HCT116 (cell line): ENCODE measurements around the gene ELFN2. TPM values are rescaled to one million over a fixed set of nuclear protein-coding genes. Genes with fewer than 3 reads are reported as not detected.

ENCODE experiments used
- ATAC-seq: fragments of 200-7000 bp; cut with Tn5 transposase; 2 replicates; pipeline ENCODE4 v1.9.1; 2020; ENCODE audit warnings: mild to moderate bottlenecking, moderate library complexity
- BruUV-seq: library from RNA; stranded (reverse); fragments of 400-500 nt; replicated peaks from 2 replicates; lab custom pipeline; 2021; lab: Mats Ljungman, UMichigan
- CTCF ChIA-PET: fragments of 300-600 bp; sonication (Branson Sonifier 250); formaldehyde crosslinking; loops from one replicate; lab custom pipeline; 2021; ENCODE audit warnings: antibody characterized with exemption; lab: Charles Lee
- POLR2A ChIA-PET: fragments of 300-600, 350-600 bp; sonication (Branson Sonifier 250); formaldehyde crosslinking; loops from one replicate; lab custom pipeline; 2021; ENCODE audit warnings: antibody characterized with exemption; lab: Charles Lee
- RAD21 ChIA-PET, 2 experiments: fragments of 300-600 bp; sonication (Branson Sonifier 250); formaldehyde crosslinking; loops; one replicate each; lab custom pipeline; 2023; ENCODE audit warnings: low total read pairs in 2 of 2; ENCODE audit not compliant: uncharacterized antibody in 2 of 2, unreplicated experiment in 2 of 2, low non-redundant PET in 1 of 2; lab: Charles Lee
- DNase-seq: peaks from one replicate; pipeline ENCODE4 v3.0.0-alpha.2; 2010; ENCODE audit warnings: low read depth, low spot score
- H2AFZ ChIP-seq: fragments of 200-600 bp; shearing (Covaris generic), sonication (generic); 2 replicates; pipeline ENCODE4 v1.6.1; 2017; ENCODE audit warnings: low read depth, mixed run types, mixed read lengths, antibody characterized with exemption, low read length; ENCODE audit not compliant: poor library complexity, severe bottlenecking
- H3K27ac ChIP-seq: 2 replicates; pipeline ENCODE4 v1.5.1; 2012; ENCODE audit warnings: low read depth, low read length
- H3K27me3 ChIP-seq: fragments of 200-600 bp; sonication (generic); 2 replicates; pipeline ENCODE4 v1.6.1; 2016; ENCODE audit warnings: mixed run types, low read length, mixed read lengths; ENCODE audit not compliant: insufficient read depth
- H3K36me3 ChIP-seq, 2 experiments: fragments of 200-500 bp in 1 of 2; fragments of 200-600 bp in 1 of 2; sonication (Bioruptor generic) in 1 of 2; sonication (generic) in 1 of 2; 2 replicates each; pipeline versions ENCODE4 v1.5.1 to v1.6.1; 2014 to 2016; ENCODE audit warnings: low read length in 2 of 2, inconsistent platforms in 1 of 2, mixed read lengths in 1 of 2, mixed run types in 1 of 2; ENCODE audit not compliant: insufficient read depth in 2 of 2, control insufficient read depth in 1 of 2
- H3K4me1 ChIP-seq, 2 experiments: fragments of 200-600 bp in 1 of 2; sonication (generic) in 1 of 2; 2 replicates each; pipeline versions ENCODE4 v1.5.1 to v1.6.1; 2012 to 2017; ENCODE audit warnings: low read length in 2 of 2, inconsistent platforms in 1 of 2, mild to moderate bottlenecking in 1 of 2, mixed read lengths in 1 of 2, mixed run types in 1 of 2, moderate library complexity in 1 of 2; ENCODE audit not compliant: insufficient read depth in 2 of 2, control insufficient read depth in 1 of 2
- H3K4me2 ChIP-seq: fragments of 200-600 bp; sonication (generic); 2 replicates; pipeline ENCODE4 v1.6.1; 2017; ENCODE audit warnings: mixed run types, low read length, mixed read lengths
- H3K4me3 ChIP-seq, 2 experiments: fragments of 200-600 bp in 1 of 2; sonication (generic) in 1 of 2; replicated peaks in 1 of 2; 2 replicates each; pipeline ENCODE4 v1.5.1; 2011 to 2016; ENCODE audit warnings: low read length in 2 of 2, control low read depth in 1 of 2, low read depth in 1 of 2, mild to moderate bottlenecking in 1 of 2, mixed read lengths in 1 of 2, mixed run types in 1 of 2
- H3K79me2 ChIP-seq: fragments of 200-600 bp; sonication (generic); 2 replicates; pipeline ENCODE4 v1.6.1; 2017; ENCODE audit warnings: mild to moderate bottlenecking, mixed run types, low read length, moderate library complexity, mixed read lengths; ENCODE audit not compliant: insufficient read depth
- H3K9ac ChIP-seq: fragments of 200-600 bp; sonication (generic); 2 replicates; pipeline ENCODE4 v1.6.1; 2016; ENCODE audit warnings: low read length, mixed read lengths
- H3K9me2 ChIP-seq: fragments of 200-600 bp; sonication (generic), shearing (Covaris generic); 2 replicates; pipeline ENCODE4 v1.6.1; 2017; ENCODE audit warnings: mixed run types, mild to moderate bottlenecking, moderate library complexity; ENCODE audit not compliant: insufficient read depth
- H3K9me3 ChIP-seq, 2 experiments: fragments of 200-500 bp in 1 of 2; fragments of 200-600 bp in 1 of 2; sonication (Bioruptor generic) in 1 of 2; sonication (generic) in 1 of 2; 2 replicates each; pipeline ENCODE4 v1.6.1; 2014 to 2017; ENCODE audit warnings: low read length in 2 of 2, mixed read lengths in 2 of 2, inconsistent platforms in 1 of 2, low read depth in 1 of 2, mild to moderate bottlenecking in 1 of 2, mixed run types in 1 of 2, moderate library complexity in 1 of 2; ENCODE audit not compliant: control insufficient read depth in 1 of 2, insufficient read depth in 1 of 2
- H4K20me1 ChIP-seq: fragments of 200-600 bp; sonication (generic), shearing (Covaris generic); 2 replicates; pipeline ENCODE4 v1.6.1; 2017; ENCODE audit warnings: mixed run types, mild to moderate bottlenecking, moderate library complexity; ENCODE audit not compliant: insufficient read depth
- CBX3 ChIP-seq: IDR thresholded peaks from 2 replicates; pipeline ENCODE4 v1.6.1; 2012; ENCODE audit warnings: low read depth
- CEBPB ChIP-seq: IDR thresholded peaks from 2 replicates; pipeline ENCODE4 v1.6.1; 2012; ENCODE audit warnings: low read depth
- EZH2 ChIP-seq: fragments of 200-600 bp; sonication (generic); IDR thresholded peaks from 2 replicates; pipeline ENCODE4 v1.6.1; 2017; ENCODE audit warnings: antibody characterized with exemption, mixed run types
- EZH2phosphoT487 ChIP-seq: fragments of 200-600 bp; IDR thresholded peaks from 2 replicates; pipeline ENCODE4 v1.6.1; 2018; ENCODE audit warnings: antibody characterized with exemption, borderline replicate concordance
- FOSL1 ChIP-seq: IDR thresholded peaks from 2 replicates; pipeline ENCODE4 v1.6.1; 2012; ENCODE audit warnings: low read depth
- MAX ChIP-seq: IDR thresholded peaks from 2 replicates; pipeline ENCODE4 v1.6.1; 2012
- POLR2A ChIP-seq: IDR thresholded peaks from 2 replicates; pipeline ENCODE4 v1.7.0; 2011; ENCODE audit warnings: borderline replicate concordance; ENCODE audit not compliant: insufficient read depth, insufficient read length; ENCODE audit errors: extremely low read depth
- POLR2AphosphoS5 ChIP-seq: IDR thresholded peaks from 2 replicates; pipeline ENCODE4 v1.6.1; 2011; ENCODE audit warnings: mild to moderate bottlenecking, low read depth, low read length, moderate library complexity
- RAD21 ChIP-seq: IDR thresholded peaks from 2 replicates; pipeline ENCODE4 v1.6.1; 2012; ENCODE audit warnings: low read depth, mild to moderate bottlenecking
- SIN3A ChIP-seq: IDR thresholded peaks from 2 replicates; pipeline ENCODE4 v1.6.1; 2012; ENCODE audit warnings: low read depth
- SP1 ChIP-seq: IDR thresholded peaks from 2 replicates; pipeline ENCODE4 v1.6.1; 2012; ENCODE audit warnings: low read depth
- SRF ChIP-seq: IDR thresholded peaks from 2 replicates; pipeline ENCODE4 v1.6.1; 2012; ENCODE audit warnings: low read depth
- TCF7L2 ChIP-seq: IDR thresholded peaks from 2 replicates; pipeline ENCODE4 v1.7.0; 2011; ENCODE audit warnings: borderline replicate concordance, inconsistent platforms; ENCODE audit not compliant: insufficient read depth, insufficient read length; ENCODE audit errors: extremely low read depth
- ZFX ChIP-seq: fragments of 450-650 bp; IDR thresholded peaks from 2 replicates; pipeline ENCODE4 v1.6.1; 2017
- intact Hi-C: fragments of 100-400 bp; cut with micrococcal nuclease; formaldehyde crosslinking; loops from 2 replicates; pipeline ENCODE4 v1.10.0; 2022
- total RNA-seq: library from RNA; stranded (reverse); gene quantifications from one replicate; pipeline ENCODE4 v1.2.1, GENCODE V29; 2021; ENCODE audit not compliant: unreplicated experiment
- TF ChIP-seq, protein P1 (sequence below): IDR thresholded peaks from 2 replicates; pipeline ENCODE4 v1.6.1; 2011; ENCODE audit warnings: mild to moderate bottlenecking, low read length, moderate library complexity; ENCODE audit not compliant: insufficient replicate concordance; ENCODE audit errors: extremely low read depth
- TF ChIP-seq, protein P2 (sequence below), 3 experiments: fragments of 200-600 bp in 1 of 3; sonication (generic) in 1 of 3; IDR thresholded peaks in 2 of 3; conservative IDR thresholded peaks in 1 of 3; 2 replicates each; pipeline ENCODE4 v1.5.1; 2012 to 2017; ENCODE audit warnings: low read depth in 2 of 3, low read length in 2 of 3, antibody characterized with exemption in 1 of 3, borderline replicate concordance in 1 of 3, control low read depth in 1 of 3, mild to moderate bottlenecking in 1 of 3, mixed read lengths in 1 of 3, mixed run types in 1 of 3, moderate library complexity in 1 of 3; ENCODE audit not compliant: insufficient read depth in 1 of 3

ELFN2 gene
- total RNA-seq, 1 experiment from 2014 or later: 45.4 TPM

DNA sequence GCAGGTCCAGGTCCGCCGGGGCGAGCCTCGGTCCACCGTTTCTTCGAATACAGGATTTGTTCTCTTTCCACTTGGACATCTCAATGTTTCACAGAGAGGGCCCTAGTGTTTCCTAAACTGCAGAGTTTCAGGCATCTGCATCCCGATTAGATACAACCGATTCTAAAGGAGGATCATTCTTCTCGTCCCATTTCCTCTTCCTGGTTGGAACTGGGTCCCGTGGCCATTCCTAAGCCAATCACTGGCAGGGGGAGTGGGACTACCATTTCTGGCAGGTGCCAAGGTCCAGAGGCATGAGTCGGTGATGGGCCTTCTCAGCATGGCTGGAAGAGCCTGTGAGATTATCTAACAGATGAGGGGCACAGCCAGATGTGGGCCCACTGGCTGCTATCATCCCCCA, 68.9 kb downstream of the ELFN2 start:
- intact Hi-C loops: no loop called here
- Histone ChIP-seq H3K79me2 (no peaks in the 10 kb centered on the region), H3K27ac (no peak overlapping the region; the same call in 1 of the 2 replicates), H3K4me3 (no peak overlapping the region), H3K9me3 (no peaks in the 10 kb centered on the region), H4K20me1 (no peaks in the 10 kb centered on the region), H3K27me3 (no peaks in the 10 kb centered on the region), H3K4me1 (peaks cover 0 to 20% of the 10 kb centered on the region in 2 experiments; a peak in 2 of 4 replicates), H3K9me2 (no peaks in the 10 kb centered on the region), H3K9ac (no peak overlapping the region), H3K4me2 (no peak overlapping the region), H2AFZ (no peak overlapping the region), H3K36me3 (no peaks in the 10 kb centered on the region)
- no peak for TF ChIP-seq SRF
- TF ChIP-seq SP1: no peak
- no peak for TF ChIP-seq RAD21
- no peak for TF ChIP-seq MAX
- no peak for TF ChIP-seq EZH2
- TF ChIP-seq ZFX: no peak
- CTCF ChIA-PET: no interaction called here
- BruUV-seq: no TSS peak
- RAD21 ChIA-PET: no interaction called here
- no peak for DNase-seq
- ATAC-seq: no peak
- POLR2A ChIA-PET: no interaction called here

- H3K79me2 ChIP-seq: no peaks in the 10 kb centered on the region
- no TSS peak for BruUV-seq
- intact Hi-C loops: no loop called here
- no peaks in the 10 kb centered on the region for H3K36me3 ChIP-seq
- ChIA-PET CTCF (no interaction called here), POLR2A (no interaction called here), RAD21 (no interaction called here)
- peaks cover 0 to 20% of the 10 kb centered on the region in 2 experiments; a peak in 2 of 4 replicates for H3K4me1 ChIP-seq
- H3K27ac ChIP-seq: no peak overlapping the region
- DNase-seq: no peak
- no peak overlapping the region for H3K4me2 ChIP-seq
- no peak overlapping the region for H3K4me3 ChIP-seq
- no peaks in the 10 kb centered on the region for H4K20me1 ChIP-seq
- H3K9me3 ChIP-seq: no peaks in the 10 kb centered on the region
- no peak overlapping the region for H2AFZ ChIP-seq
- ATAC-seq: no peak
- no peak overlapping the region for H3K9ac ChIP-seq
- H3K9me2 ChIP-seq: no peaks in the 10 kb centered on the region
- H3K27me3 ChIP-seq: no peaks in the 10 kb centered on the region
- no peak for TF ChIP-seq SIN3A
- no peak for TF ChIP-seq EZH2phosphoT487
- TF ChIP-seq, protein P1, sequence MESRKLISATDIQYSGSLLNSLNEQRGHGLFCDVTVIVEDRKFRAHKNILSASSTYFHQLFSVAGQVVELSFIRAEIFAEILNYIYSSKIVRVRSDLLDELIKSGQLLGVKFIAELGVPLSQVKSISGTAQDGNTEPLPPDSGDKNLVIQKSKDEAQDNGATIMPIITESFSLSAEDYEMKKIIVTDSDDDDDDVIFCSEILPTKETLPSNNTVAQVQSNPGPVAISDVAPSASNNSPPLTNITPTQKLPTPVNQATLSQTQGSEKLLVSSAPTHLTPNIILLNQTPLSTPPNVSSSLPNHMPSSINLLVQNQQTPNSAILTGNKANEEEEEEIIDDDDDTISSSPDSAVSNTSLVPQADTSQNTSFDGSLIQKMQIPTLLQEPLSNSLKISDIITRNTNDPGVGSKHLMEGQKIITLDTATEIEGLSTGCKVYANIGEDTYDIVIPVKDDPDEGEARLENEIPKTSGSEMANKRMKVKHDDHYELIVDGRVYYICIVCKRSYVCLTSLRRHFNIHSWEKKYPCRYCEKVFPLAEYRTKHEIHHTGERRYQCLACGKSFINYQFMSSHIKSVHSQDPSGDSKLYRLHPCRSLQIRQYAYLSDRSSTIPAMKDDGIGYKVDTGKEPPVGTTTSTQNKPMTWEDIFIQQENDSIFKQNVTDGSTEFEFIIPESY: no peak
- TF ChIP-seq CBX3: no peak
- TF ChIP-seq EZH2: no peak
- no peak for TF ChIP-seq CEBPB
- TF ChIP-seq, protein P2, sequence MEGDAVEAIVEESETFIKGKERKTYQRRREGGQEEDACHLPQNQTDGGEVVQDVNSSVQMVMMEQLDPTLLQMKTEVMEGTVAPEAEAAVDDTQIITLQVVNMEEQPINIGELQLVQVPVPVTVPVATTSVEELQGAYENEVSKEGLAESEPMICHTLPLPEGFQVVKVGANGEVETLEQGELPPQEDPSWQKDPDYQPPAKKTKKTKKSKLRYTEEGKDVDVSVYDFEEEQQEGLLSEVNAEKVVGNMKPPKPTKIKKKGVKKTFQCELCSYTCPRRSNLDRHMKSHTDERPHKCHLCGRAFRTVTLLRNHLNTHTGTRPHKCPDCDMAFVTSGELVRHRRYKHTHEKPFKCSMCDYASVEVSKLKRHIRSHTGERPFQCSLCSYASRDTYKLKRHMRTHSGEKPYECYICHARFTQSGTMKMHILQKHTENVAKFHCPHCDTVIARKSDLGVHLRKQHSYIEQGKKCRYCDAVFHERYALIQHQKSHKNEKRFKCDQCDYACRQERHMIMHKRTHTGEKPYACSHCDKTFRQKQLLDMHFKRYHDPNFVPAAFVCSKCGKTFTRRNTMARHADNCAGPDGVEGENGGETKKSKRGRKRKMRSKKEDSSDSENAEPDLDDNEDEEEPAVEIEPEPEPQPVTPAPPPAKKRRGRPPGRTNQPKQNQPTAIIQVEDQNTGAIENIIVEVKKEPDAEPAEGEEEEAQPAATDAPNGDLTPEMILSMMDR (IDR thresholded peaks at IDR 0.05 in 2 of 3, conservative IDR thresholded peaks at IDR 0.05 in 1 of 3; ENCODE audit: borderline replicate concordance in 1 of 3, insufficient read depth in 1 of 3, low read depth in 2 of 3, low read length in 2 of 3): no peak
- no peak for TF ChIP-seq MAX
- TF ChIP-seq POLR2A: no peak
- TF ChIP-seq POLR2AphosphoS5: no peak
- TF ChIP-seq TCF7L2: no peak
- no peak for TF ChIP-seq FOSL1
These were observed 69.7 kb downstream of the ELFN2 start for GRCh38 chr22:37357446-37358075.
